Effector CD8-positive, alpha-beta T cell (primary cell): ENCODE measurements around the gene MFAP4.
A peak's percentile ranks its signal among the peaks of the same experiment; 100 is the strongest.
"Not testable (repeated sequence)": the region's sequence is repeated elsewhere in the genome, so short reads cannot be mapped to it uniquely, and the experiment has no call there.

Source experiments
- DNase-seq: peaks from one replicate; lab custom pipeline; 2025; lab: John Stamatoyannopoulos, UW

MFAP4 gene

GRCh38 chr17:19370493-19370960, 16.5 kb downstream of the MFAP4 start:
- no peak for DNase-seq

- DNase-seq = no peak
These were observed 17.0 kb downstream of the MFAP4 start for GRCh38 chr17:19369846-19370492.

GRCh38 chr17:19369107-19369778, 17.7 kb downstream of the MFAP4 start:
- no peak for DNase-seq

GRCh38 chr17:19368229-19368628, 18.8 kb downstream of the MFAP4 start:
- no peak for DNase-seq

- DNase-seq = no peak
These were observed 20.4 kb downstream of the MFAP4 start for GRCh38 chr17:19366637-19366972.

GRCh38 chr17:19365833-19366636, 21.0 kb downstream of the MFAP4 start:
- no peak for DNase-seq

- DNase-seq = no peak
These were observed 21.5 kb downstream of the MFAP4 start for GRCh38 chr17:19365499-19365817.

GRCh38 chr17:19364699-19365498, 22.1 kb downstream of the MFAP4 start:
- no peak for DNase-seq

GRCh38 chr17:19363460-19364035, 23.4 kb downstream of the MFAP4 start:
- no peak for DNase-seq

- no peak for DNase-seq
These were observed 23.9 kb downstream of the MFAP4 start for GRCh38 chr17:19363114-19363438.

- peak; percentile 95 for DNase-seq
These were observed 24.5 kb downstream of the MFAP4 start, which contains the start of gene B9D1 for GRCh38 chr17:19362277-19363113. TSS of gene B9D1 (minus strand) at chr17:19362723. CDS start at chr17:19362569, 154 bp downstream.

GRCh38 chr17:19361944-19362276, 25.1 kb downstream of the MFAP4 start:
- DNase-seq = no peak

- no peak for DNase-seq
These were observed 25.7 kb downstream of the MFAP4 start for GRCh38 chr17:19361326-19361725.

- DNase-seq = no peak
These were observed 26.2 kb downstream of the MFAP4 start for GRCh38 chr17:19360772-19361171.

GRCh38 chr17:19359856-19360255, 27.1 kb downstream of the MFAP4 start:
- no peak for DNase-seq

GRCh38 chr17:19359151-19359550, 27.8 kb downstream of the MFAP4 start:
- no peak for DNase-seq

- no peak for DNase-seq
These were observed 29.2 kb downstream of the MFAP4 start for GRCh38 chr17:19357761-19358160.

- DNase-seq = no peak
These were observed 29.6 kb downstream of the MFAP4 start for GRCh38 chr17:19357351-19357750.

- no peak for DNase-seq
These were observed 32.2 kb downstream of the MFAP4 start for GRCh38 chr17:19354748-19355147.

- not testable (repeated sequence) for DNase-seq
These were observed 33.6 kb downstream of the MFAP4 start for GRCh38 chr17:19353401-19353800.

GRCh38 chr17:19348806-19349205, 38.2 kb downstream of the MFAP4 start:
- no peak for DNase-seq
